K562 (cell line): ENCODE data around the gene CSKMT. TPM values are rescaled to one million over a fixed set of nuclear protein-coding genes. Genes with fewer than 3 reads are reported as not detected.

Experiments used
- BMI1 ChIP-seq: fragments of 150-350 bp; IDR thresholded peaks from 2 replicates; pipeline ENCODE4 v1.6.1; 2014; ENCODE audit warnings: low read length
- ERF ChIP-seq: fragments of 450-650 bp; formaldehyde crosslinking; IDR thresholded peaks from 2 replicates; pipeline ENCODE4 v1.4.0; 2020; ENCODE audit warnings: mild to moderate bottlenecking, mixed read lengths
- FIP1L1 ChIP-seq: fragments of 200-400 bp; formaldehyde crosslinking; IDR thresholded peaks from 2 replicates; pipeline ENCODE4 v1.6.1; 2018; ENCODE audit warnings: mild to moderate bottlenecking, low read depth, low read length; ENCODE audit not compliant: poor library complexity, severe bottlenecking
- HBP1 ChIP-seq: fragments of 450-650 bp; formaldehyde crosslinking; IDR thresholded peaks from 2 replicates; pipeline ENCODE4 v1.4.0; 2022; ENCODE audit warnings: missing genetic modification characterization
- HDAC1 ChIP-seq, 2 experiments: fragments of 450-650 bp; IDR thresholded peaks; 2 replicates each; pipeline ENCODE4 v1.6.1; 2016 to 2017; ENCODE audit warnings: inconsistent platforms in 1 of 2, mild to moderate bottlenecking in 1 of 2, moderate library complexity in 1 of 2
- HDAC8 ChIP-seq: fragments of 450-650 bp; IDR thresholded peaks from 2 replicates; pipeline ENCODE4 v1.6.1; 2016; ENCODE audit warnings: mild to moderate bottlenecking, missing genetic modification characterization, moderate library complexity, missing compliant biosample characterization
- L3MBTL2 ChIP-seq: fragments of 450-650 bp; IDR thresholded peaks from 2 replicates; pipeline ENCODE4 v1.6.1; 2016; ENCODE audit warnings: mild to moderate bottlenecking, moderate library complexity
- NR2C2 ChIP-seq, 2 experiments: fragments of 200-800 bp in 1 of 2; sonication (Bioruptor generic) in 1 of 2; sonication (generic) in 1 of 2; formaldehyde crosslinking in 1 of 2; IDR thresholded peaks; 2 replicates each; pipeline versions ENCODE4 v1.6.1 to v1.8.0; 2016 to 2022; ENCODE audit warnings: mild to moderate bottlenecking in 1 of 2, missing compliant biosample characterization in 1 of 2, missing genetic modification characterization in 1 of 2, missing genetic modification reagents in 1 of 2
- PHF20 ChIP-seq: fragments of 450-650 bp; IDR thresholded peaks from 2 replicates; pipeline ENCODE4 v1.6.1; 2018; ENCODE audit not compliant: partially characterized antibody
- SMARCA5 ChIP-seq: fragments of 450-650 bp; IDR thresholded peaks from 2 replicates; pipeline ENCODE4 v1.6.1; 2016
- SOX6 ChIP-seq: fragments of 450-650 bp; IDR thresholded peaks from 2 replicates; pipeline ENCODE4 v1.6.1; 2014; ENCODE audit warnings: mild to moderate bottlenecking
- ZBTB11 ChIP-seq, 3 experiments: fragments of 200-800 bp in 1 of 3; fragments of 250-450 bp in 1 of 3; fragments of 450-650 bp in 1 of 3; sonication (Bioruptor Pico) in 1 of 3; sonication (Bioruptor generic) in 1 of 3; formaldehyde crosslinking in 1 of 3; IDR thresholded peaks; 2 replicates each; pipeline versions ENCODE4 v1.6.1 to v1.8.0; 2016 to 2022; ENCODE audit warnings: mild to moderate bottlenecking in 2 of 3, missing genetic modification characterization in 2 of 3, missing compliant biosample characterization in 1 of 3, moderate library complexity in 1 of 3
- ZBTB49 ChIP-seq: sonication (generic); formaldehyde crosslinking; IDR thresholded peaks from 2 replicates; pipeline ENCODE4 v1.8.0; 2022; ENCODE audit warnings: missing genetic modification reagents, mild to moderate bottlenecking, borderline replicate concordance
- ZNF589 ChIP-seq: fragments of 200-800 bp; sonication (Bioruptor generic); IDR thresholded peaks from 2 replicates; pipeline ENCODE4 v1.6.1; 2016; ENCODE audit warnings: low read depth, missing genetic modification characterization, missing compliant biosample characterization
- polyA plus RNA-seq, 8 experiments: library from polyadenylated mRNA; depleted of rRNA in 4 of 8; stranded (reverse) in 5 of 8; unstranded in 3 of 8; fragments of >200 nt; fragmentation: Nextera tagmentation in 2 of 8; fragmentation: Illumina TruSeq in 1 of 8; extraction: Ambion mirVana in 2 of 8; extraction: Trizol in 1 of 8; gene quantifications; 2 replicates each; pipeline versions ENCODE4 v1.2.1 to v1.2.3, GENCODE V29; 2011 to 2014; ENCODE audit warnings: inconsistent platforms in 1 of 8, missing spikeins in 1 of 8
- total RNA-seq, 7 experiments: library from RNA; depleted of rRNA in 6 of 7; stranded (reverse); fragments of >200 nt in 6 of 7; fragmentation: Illumina TruSeq in 2 of 7; extraction: Trizol in 2 of 7; gene quantifications; 2 replicates each; pipeline versions ENCODE4 v1.2.1 to v1.2.3, GENCODE V29; 2011 to 2021; ENCODE audit warnings: low replicate concordance in 1 of 7
- TF ChIP-seq, protein P1 (sequence below): fragments of 250-450 bp; sonication (Bioruptor Pico); IDR thresholded peaks from 2 replicates; pipeline ENCODE4 v1.8.0; 2021; ENCODE audit warnings: mild to moderate bottlenecking, moderate library complexity

Gene CSKMT
- total and polyA plus RNA-seq, 9 of the 15 experiments (the other 6 are each of a cell fraction or from before 2014, with no cell fraction given) = 10.3 to 108 (median 27.2) TPM

- peak in 1 of 3 experiments; percentile 60; a peak in 1 of 6 replicates for TF ChIP-seq ZBTB11 (CRISPR knock-in tag; IDR thresholded peaks at IDR 0.05)
- TF ChIP-seq SMARCA5 = no peak
- TF ChIP-seq, protein P1, sequence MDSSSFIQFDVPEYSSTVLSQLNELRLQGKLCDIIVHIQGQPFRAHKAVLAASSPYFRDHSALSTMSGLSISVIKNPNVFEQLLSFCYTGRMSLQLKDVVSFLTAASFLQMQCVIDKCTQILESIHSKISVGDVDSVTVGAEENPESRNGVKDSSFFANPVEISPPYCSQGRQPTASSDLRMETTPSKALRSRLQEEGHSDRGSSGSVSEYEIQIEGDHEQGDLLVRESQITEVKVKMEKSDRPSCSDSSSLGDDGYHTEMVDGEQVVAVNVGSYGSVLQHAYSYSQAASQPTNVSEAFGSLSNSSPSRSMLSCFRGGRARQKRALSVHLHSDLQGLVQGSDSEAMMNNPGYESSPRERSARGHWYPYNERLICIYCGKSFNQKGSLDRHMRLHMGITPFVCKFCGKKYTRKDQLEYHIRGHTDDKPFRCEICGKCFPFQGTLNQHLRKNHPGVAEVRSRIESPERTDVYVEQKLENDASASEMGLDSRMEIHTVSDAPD (CRISPR knock-in tag) = no peak
- TF ChIP-seq BMI1 = no peak
- no peak for TF ChIP-seq HDAC8
- 0 out of 2 replicates have a peak, but pooled peaks have one; percentile 18 for TF ChIP-seq NR2C2 (CRISPR knock-in tag; IDR thresholded peaks at IDR 0.05)
- no peak for TF ChIP-seq NR2C2 (tag; IDR thresholded peaks at IDR 0.05)
- TF ChIP-seq L3MBTL2 = no peak
- TF ChIP-seq ZBTB49 (CRISPR knock-in tag) = no peak
- TF ChIP-seq ZNF589 (CRISPR knock-in tag) = 0 out of 2 replicates have a peak, but pooled peaks have one; percentile 16
- peak; percentile 34; the same call in 1 of the 2 replicates for TF ChIP-seq ERF (CRISPR knock-in tag)
- no peak for TF ChIP-seq FIP1L1
- no peak for TF ChIP-seq HBP1 (CRISPR knock-in tag)
- no peak for TF ChIP-seq HDAC1 (IDR thresholded peaks at IDR 0.05)
- no peak for TF ChIP-seq SOX6
- TF ChIP-seq PHF20 = peak; percentile 10
These were observed 572 bp upstream of the CSKMT start (continued) for GRCh38 chr11:62664405-62665074.
